Ammon's horn (tissue), 1 donor: ENCODE measurements around the gene ADD2.

ENCODE experiments used
- DNase-seq: peaks from one replicate; pipeline ENCODE4 v3.0.0-alpha.2; 2016; ENCODE audit warnings: low spot score

Gene ADD2

DNA sequence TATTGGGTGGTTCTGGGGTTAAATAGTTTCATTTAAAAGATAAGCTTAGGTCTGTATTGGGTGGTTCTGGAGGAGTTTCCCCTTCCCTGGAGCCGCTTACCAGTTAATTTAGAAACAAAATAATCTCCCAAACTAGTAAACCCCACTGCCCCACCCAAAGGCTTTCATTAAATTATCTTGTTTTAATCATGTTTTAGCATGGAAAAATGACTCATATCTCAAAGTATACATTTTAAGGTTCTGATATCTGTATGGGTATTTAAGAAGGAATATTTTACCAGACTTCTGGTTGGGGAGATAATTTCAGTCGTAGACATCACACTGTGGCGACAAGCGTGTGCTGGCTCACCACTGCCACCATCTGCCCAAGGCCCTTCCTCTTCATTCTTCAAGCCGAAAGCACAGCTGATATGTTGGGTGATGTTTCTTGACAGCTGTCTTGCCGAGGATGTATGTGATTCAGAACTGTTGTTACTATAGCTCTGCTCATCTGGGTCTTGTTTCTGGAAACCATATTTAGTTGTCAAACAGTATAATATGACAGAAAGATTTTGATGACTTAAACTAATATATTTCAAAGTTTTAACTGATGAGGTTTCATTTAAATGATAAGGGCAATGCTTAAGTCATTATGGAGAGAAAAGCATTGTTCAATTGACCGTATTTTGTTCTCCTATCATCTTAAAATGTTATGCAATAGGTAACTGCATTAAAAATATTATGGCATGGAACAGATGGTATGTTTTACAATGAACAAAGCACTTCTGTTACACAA lies 17.3 kb upstream of the ADD2 start:
- DNase-seq, result peak; percentile 88

DNA sequence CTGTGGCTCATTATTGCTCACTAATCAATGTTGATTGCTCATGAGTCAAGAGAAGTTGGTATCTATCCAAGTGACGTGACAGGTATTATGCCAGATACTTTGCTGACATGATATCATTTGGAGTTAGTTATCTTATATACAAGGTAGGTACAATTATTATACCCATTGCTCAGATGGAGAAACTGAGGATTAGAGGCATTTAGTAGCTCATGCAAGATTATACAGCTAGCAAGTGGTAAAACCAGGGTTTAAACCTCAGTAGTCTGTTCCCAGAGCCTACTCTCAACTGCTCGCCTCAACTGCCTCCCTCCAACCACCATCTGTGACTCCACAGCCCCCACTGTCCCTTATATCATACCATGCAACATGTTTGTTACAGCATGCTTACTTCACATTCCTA lies 16.3 kb upstream of the ADD2 start:
- DNase-seq, result no peak

DNA sequence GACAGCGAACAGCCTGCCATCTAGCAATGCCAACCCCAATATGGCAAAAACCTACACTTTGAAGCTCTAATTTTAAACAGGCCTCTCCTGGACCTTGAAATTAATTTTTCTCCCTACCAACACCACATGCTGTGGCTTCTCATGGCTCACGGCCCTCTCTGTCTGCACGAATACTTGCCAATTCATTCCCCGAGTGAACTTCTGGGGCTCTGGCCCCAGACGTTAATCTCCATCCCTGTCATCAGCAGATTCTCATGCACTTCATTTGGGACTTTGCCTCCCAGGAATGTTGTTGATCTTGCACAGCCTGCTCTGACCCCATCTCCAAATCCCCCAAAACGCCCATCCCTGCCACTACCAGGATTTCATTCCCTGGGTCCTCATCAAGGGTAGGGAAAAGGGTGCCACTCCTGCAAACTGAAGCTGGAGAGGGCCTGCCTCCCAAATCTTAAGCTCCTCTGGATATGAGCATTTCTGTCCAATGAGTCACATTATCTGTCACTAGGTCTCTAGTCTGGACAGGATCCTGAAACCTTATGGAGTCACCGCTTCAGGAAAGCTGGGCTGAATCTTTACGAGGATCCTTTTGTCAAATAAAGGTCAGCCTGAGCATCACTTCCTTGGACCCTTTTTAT lies 12.0 kb upstream of the ADD2 start:
- no peak for DNase-seq

DNA sequence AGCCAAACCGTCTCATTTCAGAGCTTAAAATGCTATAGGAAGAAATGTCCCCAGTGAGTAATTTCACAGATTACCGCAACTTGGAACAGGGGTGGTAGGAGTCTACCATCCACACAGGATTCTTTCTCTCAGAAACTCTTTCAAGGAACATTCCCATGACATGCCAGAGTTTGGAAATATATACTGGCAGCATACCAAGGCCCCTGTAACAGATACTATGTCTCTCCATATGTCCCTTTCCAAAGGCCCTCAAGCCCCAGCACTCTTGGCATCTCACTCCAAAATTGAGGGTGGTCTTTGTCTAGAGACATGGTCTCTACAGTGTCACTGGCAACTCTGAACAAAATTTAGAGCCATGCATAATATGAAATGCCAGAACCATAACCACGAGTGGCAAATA lies 11.5 kb upstream of the ADD2 start:
- no peak for DNase-seq

DNA sequence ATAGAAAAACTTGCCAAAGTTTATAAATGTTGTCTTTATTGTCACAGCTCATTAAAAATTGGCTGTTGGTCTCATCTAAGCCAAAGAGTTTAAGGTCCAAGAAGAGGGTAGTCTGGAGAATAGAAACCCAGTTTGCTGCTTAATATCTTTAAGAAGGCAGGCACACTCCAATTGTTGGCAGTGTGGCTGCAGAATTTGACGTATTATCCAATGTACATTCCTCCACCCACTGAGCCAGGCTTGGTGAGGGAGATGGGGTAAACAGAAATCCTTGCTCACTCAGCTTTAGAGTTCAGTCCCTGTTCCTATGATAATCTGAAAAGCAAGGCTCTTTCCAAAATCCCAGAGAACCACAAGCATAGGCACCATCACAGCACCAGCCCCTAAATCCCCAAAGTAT lies 10.7 kb upstream of the ADD2 start:
- DNase-seq, result no peak

DNA sequence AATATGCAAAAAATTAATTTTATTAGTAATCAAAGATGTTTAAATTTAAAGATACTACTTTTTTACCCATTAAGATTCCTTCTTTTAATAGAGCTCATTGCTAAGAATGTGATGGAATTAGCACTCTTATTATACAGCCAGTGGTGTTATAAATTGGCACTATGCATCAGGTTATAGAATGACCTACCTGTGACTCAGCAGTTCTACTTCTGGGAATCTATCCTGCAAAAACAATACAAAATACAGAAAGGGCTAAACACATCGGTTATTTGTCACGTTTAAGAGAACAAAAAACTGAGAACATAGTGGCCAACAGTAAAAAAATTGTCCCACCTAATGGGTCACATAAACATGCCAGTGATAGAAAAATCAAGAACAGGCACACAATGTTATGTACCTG lies 9.4 kb upstream of the ADD2 start:
- no peak for DNase-seq

DNA sequence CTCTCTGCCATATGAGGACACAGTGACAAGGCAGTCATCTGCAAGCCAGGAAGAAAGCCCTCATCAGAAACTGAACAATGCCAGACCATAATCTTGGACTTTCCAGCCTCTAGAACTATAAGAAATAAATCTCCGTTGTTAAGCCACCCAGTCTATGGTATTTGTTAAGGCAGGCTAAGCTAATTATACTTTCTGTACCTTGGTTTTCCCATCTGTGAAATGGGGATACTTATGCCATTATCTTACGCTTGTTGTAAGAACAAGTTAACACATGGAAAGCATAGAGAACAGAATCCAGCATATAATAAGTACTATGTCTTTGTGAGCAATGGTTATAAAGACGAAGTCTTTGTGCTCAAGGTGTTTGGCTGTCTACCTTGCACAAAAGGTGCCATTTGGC lies 8.3 kb upstream of the ADD2 start:
- DNase-seq, result no peak

DNA sequence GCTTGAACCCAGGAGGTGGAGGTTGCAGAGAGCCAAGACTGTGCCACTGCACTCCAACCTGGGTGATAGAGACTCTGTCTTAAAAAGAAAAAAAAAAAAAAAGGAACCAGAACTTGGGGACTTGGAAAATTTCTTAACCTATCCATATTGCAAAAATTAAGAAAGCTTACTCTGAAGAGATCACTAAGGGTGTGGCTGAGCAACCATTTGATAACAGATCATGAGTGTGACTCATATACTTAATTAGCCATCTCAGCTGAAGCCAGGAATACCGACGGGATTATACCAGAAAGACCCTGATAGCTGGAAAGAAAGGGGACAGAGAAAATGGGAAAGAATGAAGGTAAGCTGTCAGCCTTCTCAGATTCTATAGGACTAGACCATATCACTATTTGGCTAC lies 7.1 kb upstream of the ADD2 start:
- DNase-seq, result no peak

DNA sequence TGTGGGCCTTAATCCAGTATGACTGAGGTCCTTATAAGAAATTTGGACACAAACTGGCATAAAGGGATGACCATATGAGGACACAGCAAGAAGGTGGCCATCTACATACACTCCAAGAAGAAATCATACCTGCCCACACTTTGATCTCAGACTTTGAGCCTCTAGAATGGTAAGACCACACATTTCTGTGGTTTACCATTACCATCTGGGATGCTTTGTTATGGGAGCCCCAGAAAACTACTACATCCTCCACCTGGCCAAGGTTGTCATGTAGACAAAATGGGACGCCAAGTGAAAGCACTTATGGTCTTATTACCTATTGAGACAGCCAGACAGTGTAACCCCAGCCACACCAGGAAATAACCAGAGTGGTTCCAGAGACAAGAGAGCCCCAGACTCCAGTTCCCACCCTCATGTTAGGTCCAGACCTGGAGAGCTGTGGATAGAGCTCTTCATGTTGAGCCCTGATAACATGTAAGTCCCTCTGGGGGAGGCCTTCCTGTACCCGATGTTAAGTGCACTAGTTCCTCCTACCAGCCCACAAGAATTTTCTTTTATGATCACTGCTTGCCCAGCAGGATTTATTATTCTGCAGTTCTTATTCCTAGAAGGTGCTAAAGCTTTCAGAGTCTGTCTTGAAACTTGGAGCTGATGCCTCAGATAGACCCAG lies 4.6 kb upstream of the ADD2 start:
- DNase-seq, result no peak

DNA sequence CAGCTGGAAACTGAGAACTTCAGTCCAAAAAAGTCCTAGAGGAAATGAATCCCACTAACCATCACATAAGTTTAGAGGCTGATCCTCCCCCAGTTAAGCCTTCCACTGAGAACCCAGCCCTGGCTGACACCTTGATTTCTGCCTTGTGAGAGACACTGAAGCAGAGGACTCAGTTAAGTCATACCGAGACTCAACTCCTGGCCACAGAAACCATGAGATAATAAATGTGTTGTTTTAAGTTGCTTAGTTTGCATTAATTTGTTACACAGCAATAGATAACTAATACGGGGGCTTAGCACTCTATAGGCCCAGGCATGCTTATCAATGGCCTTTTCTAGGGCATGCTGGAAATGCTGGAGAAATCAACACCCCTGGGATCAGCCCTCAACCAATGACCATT lies 3.4 kb upstream of the ADD2 start:
- no peak for DNase-seq

DNA sequence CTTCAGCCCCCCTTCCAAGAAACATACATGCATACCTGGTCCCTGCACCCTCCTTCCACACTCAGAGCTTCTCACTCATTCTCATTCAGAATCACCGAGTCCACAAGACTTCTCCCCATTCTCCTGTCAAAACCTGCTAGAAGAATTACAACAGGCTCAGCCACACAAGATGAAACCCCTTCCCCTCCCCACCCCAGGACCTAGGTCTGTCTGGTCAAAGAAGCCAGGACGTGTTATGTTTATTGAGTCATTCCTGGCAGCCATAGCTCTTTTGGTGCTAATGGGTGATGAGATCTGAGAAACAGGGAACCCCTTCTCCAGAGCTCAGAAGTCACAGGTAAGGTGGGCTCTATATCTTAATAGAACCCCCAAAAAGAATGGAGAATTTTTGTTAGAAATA lies 1.4 kb upstream of the ADD2 start:
- DNase-seq, result no peak

DNA sequence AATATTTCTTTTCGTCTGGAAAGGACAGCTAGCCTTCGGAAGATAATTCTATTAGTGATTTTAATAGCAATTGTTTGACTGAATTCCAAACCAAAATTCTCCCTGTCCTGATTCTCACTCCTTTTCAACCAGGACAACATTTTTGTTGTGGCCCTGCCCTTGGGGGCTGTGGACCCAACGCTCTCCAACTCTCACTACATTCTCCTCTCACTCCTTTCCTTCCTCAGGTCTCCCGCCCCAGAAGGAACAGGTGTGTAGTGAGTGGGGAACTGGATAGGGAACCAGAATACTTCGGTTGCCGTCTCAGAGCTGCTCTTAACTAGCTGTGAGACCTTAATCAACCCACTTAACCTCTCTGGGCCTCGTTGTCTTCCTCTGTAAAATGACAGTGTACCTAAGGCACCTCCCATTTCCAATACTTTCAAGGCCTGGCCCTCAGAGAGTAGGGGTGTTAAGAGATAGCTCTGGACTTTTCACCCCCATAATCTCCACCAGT lies 638 bp upstream of the ADD2 start:
- no peak for DNase-seq

DNA sequence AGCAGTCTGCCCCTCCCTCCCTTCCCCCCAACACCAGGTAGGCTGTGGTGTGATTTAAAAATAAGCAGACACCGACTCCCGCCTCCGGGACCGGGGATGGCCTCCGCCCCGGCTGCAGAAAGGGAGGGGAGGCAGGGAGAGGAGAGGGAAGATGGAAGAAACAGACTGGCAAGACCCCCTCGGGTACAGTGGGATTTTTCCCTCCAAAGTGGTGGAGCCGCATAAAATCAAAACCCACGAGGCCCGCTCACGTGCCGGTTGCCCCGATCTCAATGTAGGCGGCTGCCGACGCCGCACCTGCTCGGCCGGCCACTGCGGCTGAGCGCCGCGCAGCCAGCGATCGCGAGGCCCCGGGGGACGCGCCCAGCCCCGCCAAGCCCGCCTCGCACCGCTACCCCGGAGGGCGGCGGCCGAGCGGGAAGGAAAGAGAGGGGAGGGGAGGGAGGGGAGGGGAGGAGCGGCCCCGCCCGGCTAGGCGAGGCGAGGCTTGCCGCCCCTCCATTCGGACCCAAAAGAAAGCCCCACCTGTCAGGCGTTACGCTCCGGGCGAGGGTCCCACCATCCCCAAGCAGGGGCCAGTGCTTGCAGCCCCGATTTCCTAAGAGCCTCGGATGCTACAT lies 811 bp downstream of the ADD2 start:
- DNase-seq, result no peak

DNA sequence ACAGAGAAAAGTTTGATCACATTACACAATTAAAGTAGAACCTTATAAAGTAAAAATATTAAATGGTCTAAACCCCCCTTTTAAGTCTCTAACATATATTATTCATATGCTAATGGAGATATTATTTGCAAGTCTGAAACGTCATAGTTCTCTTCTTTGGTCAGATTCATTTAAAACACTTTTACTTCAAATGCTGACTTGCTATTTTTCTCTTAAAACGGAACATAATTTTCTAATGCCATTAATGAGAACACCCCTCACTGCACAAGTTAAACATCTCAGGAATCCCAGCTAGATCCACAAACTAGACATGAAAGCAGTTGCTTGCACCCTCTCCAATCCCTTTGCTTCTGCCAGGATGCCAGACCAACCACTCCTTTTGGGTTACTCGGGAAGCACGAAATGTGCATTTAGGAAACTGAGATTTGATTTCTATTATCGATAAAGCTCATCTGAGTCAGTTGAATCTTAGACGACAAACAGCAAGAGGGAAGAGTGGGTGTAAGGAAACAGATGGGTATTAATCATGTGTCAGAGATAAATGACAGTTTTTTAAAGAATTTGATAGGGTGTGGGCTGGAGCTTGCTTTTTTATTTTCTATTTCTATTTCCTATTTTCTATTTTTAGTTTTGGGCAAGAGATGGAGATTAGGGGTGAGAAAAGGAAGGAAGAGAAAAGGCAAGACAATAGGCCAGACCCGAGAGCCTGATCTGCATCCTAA lies 1.5 kb downstream of the ADD2 start:
- DNase-seq, result no peak

DNA sequence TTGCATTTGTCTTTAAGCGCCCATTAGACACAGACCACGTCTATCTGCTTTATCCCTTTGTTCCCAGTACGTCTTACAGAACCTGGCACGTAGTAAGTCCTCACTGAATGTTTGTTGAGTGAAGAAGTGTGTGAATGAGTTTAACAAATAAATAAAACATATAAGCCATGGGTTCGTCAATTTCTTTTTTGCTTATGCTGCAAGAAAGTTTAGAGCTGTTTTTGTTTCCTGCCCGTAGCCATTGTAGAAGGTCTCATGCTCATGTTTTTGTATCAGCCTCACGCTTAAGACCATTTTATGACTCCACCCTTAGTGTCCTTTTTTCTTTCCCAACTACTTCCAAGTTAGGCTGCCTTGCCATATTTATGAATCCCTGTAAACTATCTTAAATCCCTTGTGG lies 2.5 kb downstream of the ADD2 start:
- DNase-seq, result no peak

DNA sequence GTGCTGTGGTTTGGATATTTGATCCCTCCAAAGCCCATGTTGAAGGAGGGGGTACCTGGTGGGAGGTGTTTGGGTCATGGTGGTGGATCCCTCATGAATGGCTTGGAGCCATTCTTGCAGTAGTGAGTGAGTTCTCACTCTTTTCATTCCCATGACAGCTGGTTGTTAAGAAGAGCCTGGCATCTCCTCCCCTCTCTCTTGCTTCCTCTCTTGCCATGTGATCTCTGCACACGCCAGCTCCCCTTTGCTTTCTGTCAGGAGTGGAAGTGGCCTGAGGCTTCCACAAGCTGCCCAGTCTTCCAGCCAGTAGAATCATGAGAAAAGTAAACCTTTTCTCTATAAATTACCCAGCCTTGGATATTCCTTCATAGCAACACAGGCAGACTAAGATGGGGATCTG lies 8.6 kb downstream of the ADD2 start:
- DNase-seq, result peak; percentile 35

DNA sequence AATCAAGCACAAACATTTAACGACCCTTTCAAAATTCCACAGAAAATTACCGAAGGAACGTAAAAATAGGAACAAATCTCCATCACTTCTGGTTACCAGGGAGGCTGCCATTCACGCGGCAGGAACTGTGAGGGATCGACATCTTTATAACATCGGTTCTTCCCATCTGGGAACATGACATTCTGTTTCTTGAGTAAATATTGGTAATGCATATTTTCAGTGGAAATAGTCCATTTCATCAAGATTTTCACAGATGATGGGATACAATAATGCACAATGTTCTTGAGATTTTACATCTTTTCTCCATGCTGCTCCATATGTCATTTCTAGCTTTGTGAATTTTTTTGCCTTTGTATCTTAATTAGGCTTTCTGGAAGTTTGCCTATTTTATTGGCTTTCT lies 10.0 kb downstream of the ADD2 start:
- no peak for DNase-seq

DNA sequence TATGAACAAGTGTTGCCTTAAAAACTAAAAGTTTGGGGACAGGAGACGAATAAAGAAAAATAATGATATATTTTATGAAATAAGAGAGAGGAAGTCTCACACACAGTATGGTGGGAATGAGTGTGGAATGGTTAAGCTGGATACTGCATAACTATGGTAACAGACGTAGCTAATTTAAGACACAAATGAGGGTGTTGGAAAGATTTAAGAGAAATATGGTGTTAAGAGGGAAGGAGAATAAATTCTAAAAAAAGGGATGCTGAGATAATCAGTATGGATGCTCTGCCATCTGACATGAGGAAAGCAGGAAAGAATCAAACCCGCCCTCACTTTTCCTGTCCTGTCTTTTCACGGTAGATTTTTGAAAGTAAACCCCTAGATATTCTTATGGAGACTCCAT lies 10.6 kb downstream of the ADD2 start:
- no peak for DNase-seq

DNA sequence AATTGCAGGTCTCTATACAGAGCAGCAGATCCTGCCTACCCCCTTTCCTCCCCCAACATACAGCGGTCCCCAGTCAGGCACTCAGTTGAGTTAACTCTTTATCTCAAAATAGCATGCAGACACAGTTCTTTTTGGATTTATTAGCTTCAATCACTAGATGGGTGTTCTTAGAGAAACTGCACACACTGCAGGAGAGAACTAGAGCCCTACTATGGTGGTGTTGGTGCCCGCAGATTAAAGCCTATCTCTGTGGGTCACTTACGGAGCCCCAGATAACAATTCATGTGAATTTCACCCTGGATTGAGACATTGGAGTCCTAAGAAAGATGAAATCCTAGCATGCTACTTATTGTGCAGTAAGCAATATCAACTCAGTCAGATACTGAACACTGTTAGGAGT lies 11.9 kb downstream of the ADD2 start:
- DNase-seq, result no peak

DNA sequence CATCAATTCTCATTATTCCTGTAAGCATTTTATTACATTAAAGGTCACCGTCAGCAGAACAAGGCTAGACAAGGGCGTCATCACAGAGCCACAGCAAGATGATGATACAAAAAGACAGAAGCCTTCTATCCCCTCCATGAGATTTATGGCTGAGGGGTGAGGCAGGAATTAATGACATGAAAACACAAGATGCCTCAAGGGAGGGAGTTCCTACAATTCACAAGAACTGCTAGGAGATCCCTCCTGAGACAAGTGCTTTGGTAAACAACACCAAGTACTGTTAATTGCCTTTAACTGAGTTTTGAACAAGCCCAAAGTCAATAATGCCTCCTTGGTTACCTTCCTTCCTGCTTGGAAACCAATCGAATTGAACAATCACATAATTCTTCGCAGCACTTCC lies 14.1 kb downstream of the ADD2 start:
- DNase-seq, result no peak

DNA sequence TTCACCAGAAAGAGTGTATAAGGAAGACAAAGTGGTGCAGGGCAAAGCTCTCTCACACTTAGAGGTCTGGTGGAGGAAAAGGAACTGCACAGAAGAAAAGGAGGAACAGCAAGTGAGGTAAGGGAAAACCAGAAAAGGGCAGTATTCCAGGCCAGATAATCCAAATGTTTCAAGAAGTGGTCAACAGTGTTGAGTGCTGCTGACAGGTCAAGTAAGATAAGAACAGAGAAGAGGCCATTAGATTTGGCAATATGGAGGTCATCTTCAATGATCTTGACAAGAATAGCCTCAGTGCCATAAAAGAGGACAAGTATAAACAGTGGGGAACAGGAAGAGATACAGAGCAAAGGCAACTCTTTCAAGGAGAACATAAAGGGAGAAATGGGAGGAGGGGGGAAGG lies 15.0 kb downstream of the ADD2 start:
- DNase-seq, result no peak

DNA sequence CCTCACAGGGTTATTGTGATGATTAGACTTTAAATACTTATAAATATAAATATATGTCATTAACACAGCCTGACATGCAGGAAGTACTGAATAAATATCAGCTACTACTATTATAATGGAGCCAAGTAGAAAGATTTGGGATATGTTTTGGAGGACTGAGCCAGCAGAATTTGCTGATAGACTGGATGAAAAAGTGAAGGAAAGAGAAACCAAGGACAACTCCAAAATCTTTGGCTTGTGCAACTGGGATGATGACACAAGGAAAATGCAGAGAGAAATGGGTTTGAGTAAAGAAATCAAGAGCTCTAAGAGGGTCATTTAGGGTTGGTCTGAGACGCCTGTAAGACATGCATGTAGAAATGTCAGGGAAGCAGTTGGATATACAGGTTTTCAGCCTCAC lies 15.6 kb downstream of the ADD2 start:
- no peak for DNase-seq
